NB4 (cell line): ENCODE data around the gene AOPEP.
"Not testable (repeated sequence)": the region's sequence is repeated elsewhere in the genome, so short reads cannot be mapped to it uniquely, and the experiment has no call there.

ENCODE experiments used
- DNase-seq: peaks from one replicate; pipeline ENCODE4 v3.0.0; 2010; ENCODE audit warnings: low read depth
- H3K4me3 ChIP-seq: one replicate; pipeline ENCODE4 v1.5.1; 2011; ENCODE audit warnings: mild to moderate bottlenecking, low read depth, low read length, moderate library complexity
- MAX ChIP-seq: IDR thresholded peaks from 2 replicates; pipeline ENCODE4 v1.6.1; 2011; ENCODE audit warnings: low read depth, low read length
- MYC ChIP-seq: IDR thresholded peaks from 2 replicates; pipeline ENCODE4 v1.6.1; 2011; ENCODE audit warnings: low read depth, low read length
- POLR2A ChIP-seq: IDR thresholded peaks from 2 replicates; pipeline ENCODE4 v1.6.1; 2011; ENCODE audit warnings: mild to moderate bottlenecking; ENCODE audit not compliant: insufficient read length; ENCODE audit errors: extremely low read depth
- TF ChIP-seq, protein P1 (sequence below): IDR thresholded peaks from one replicate; pipeline ENCODE4 v1.5.1; 2012; ENCODE audit warnings: low read depth, low read length

Gene AOPEP

GRCh38 chr9:94843134-94843533 lies 116.6 kb downstream of the AOPEP start:
- no peak for DNase-seq
- no peak overlapping the region for H3K4me3 ChIP-seq
- TF ChIP-seq MAX = no peak
- TF ChIP-seq POLR2A = no peak

- H3K4me3 ChIP-seq = no peak overlapping the region
- TF ChIP-seq MAX (no peak), POLR2A (no peak)
- TF ChIP-seq, protein P1, sequence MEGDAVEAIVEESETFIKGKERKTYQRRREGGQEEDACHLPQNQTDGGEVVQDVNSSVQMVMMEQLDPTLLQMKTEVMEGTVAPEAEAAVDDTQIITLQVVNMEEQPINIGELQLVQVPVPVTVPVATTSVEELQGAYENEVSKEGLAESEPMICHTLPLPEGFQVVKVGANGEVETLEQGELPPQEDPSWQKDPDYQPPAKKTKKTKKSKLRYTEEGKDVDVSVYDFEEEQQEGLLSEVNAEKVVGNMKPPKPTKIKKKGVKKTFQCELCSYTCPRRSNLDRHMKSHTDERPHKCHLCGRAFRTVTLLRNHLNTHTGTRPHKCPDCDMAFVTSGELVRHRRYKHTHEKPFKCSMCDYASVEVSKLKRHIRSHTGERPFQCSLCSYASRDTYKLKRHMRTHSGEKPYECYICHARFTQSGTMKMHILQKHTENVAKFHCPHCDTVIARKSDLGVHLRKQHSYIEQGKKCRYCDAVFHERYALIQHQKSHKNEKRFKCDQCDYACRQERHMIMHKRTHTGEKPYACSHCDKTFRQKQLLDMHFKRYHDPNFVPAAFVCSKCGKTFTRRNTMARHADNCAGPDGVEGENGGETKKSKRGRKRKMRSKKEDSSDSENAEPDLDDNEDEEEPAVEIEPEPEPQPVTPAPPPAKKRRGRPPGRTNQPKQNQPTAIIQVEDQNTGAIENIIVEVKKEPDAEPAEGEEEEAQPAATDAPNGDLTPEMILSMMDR = no peak
- no peak for DNase-seq
These were observed 120.2 kb downstream of the AOPEP start for GRCh38 chr9:94846739-94847138.

DNA sequence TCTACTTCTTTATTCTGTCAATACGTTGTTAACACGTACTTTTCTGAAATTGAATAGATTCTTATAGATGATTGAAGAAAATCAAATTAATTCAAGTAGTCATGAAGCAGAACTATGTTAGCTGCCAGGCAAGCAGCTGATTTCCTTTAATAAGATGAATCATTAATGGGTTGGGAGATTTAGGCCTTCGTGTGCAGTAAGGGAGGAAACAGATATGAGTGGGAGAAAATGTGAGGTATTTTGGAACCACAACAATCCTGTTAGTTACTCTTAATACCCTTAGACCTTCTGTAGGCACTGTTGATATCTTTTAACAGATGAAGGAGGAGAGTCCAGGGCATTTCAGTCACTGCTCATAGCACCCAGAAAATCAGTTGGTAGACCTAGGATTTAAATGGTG lies 121.0 kb downstream of the AOPEP start:
- TF ChIP-seq MAX = no peak
- peak; percentile 24 for DNase-seq
- no peak overlapping the region for H3K4me3 ChIP-seq

DNA sequence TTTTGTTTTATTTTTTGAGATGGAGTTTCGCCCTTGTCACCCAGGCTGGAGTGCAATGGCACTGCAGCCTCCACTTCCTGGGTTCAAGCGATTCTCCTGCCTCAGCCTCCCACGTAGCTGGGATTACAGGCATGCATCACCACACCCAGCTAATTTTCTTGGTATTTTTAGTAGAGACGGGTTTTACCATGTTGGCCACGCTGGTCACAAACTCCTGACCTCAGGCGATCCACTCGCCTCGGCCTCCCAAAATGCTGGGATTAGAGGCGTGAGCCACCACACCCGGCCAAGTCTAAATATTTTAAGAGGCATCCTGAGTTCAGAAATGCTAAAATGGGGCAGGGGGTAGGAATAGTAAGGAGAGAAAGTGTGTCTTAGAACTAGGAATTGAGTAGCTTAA lies 122.3 kb downstream of the AOPEP start:
- not testable (repeated sequence) for H3K4me3 ChIP-seq, DNase-seq

- TF ChIP-seq MAX (no peak), POLR2A (no peak), MYC (no peak)
- TF ChIP-seq, protein P1 = no peak
- DNase-seq = no peak
- H3K4me3 ChIP-seq = no peak overlapping the region
These were observed 124.3 kb downstream of the AOPEP start for GRCh38 chr9:94850540-94851434.

DNA sequence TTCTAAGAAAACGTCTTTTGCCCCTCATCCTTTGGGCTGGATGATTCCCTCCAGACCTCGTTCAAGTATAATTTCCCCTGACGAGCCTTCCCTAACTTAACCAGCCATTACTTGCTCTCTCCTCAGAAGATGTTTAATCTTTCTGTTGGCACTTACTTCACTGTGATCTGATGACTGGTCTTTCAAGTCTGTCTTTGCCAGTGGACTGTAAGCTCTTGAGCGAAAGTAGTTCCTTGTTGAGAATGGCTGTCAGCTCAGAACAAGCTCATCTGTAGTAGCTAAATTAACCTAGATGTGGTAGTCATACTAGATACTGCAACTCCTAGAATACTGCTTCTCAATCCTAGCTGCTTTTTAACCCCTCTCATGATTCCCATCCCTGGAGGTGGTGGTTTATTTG lies 125.0 kb downstream of the AOPEP start:
- DNase-seq = no peak
- TF ChIP-seq, protein P1 = no peak
- TF ChIP-seq MYC (no peak), MAX (no peak), POLR2A (no peak)

DNA sequence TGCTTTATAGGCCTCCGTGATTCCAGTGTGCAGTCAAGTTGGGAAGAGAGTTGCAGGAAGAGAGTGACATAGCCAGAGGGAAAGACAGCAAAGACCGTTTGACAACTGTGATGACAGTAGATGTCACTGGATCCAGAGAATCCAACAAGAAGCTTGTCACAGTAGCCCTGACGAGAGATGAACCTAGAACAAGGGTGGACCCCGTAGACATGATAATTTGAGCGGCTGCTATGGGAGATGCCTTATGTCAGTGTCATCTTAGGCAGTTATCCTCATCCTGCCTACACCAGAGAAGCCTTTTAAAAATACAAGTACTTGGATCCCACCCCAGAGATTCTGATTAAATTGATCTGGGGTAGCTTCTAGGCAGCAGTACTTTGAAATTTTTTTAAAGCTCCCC lies 125.4 kb downstream of the AOPEP start:
- DNase-seq = no peak
- TF ChIP-seq MAX (no peak), MYC (no peak), POLR2A (no peak)
- TF ChIP-seq, protein P1 = no peak
- H3K4me3 ChIP-seq = no peak overlapping the region

More for the DNA sequence above, 125.0 kb downstream of the AOPEP start:
- H3K4me3 ChIP-seq = no peak overlapping the region
